Esophagus muscularis mucosa (tissue), 4 donors: Measurements from ENCODE around the gene METTL9.

ENCODE experiments used
- EP300 ChIP-seq: sonication (generic); formaldehyde crosslinking; IDR thresholded peaks from one replicate; pipeline ENCODE4 v1.6.1; 2017; ENCODE audit warnings: antibody characterized with exemption
- POLR2A ChIP-seq: fragments of 450-650 bp; IDR thresholded peaks from one replicate; pipeline ENCODE4 v1.6.1; 2017; ENCODE audit warnings: antibody characterized with exemption, moderate library complexity, mild to moderate bottlenecking, low read depth
- POLR2AphosphoS5 ChIP-seq, 2 donors: sonication (generic); formaldehyde crosslinking; IDR thresholded peaks; one replicate each; pipeline ENCODE4 v1.6.1; 2017; ENCODE audit warnings: antibody characterized with exemption in 2 of 2
- TF ChIP-seq, protein P1 (sequence below), 3 experiments: fragments of 200-600 bp in 2 of 3; fragments of 450-650 bp in 1 of 3; sonication (generic) in 2 of 3; IDR thresholded peaks; one replicate each; pipeline ENCODE4 v1.5.1; 2017 to 2019; ENCODE audit warnings: antibody characterized with exemption in 3 of 3, mild to moderate bottlenecking in 2 of 3, moderate library complexity in 1 of 3

DNA sequence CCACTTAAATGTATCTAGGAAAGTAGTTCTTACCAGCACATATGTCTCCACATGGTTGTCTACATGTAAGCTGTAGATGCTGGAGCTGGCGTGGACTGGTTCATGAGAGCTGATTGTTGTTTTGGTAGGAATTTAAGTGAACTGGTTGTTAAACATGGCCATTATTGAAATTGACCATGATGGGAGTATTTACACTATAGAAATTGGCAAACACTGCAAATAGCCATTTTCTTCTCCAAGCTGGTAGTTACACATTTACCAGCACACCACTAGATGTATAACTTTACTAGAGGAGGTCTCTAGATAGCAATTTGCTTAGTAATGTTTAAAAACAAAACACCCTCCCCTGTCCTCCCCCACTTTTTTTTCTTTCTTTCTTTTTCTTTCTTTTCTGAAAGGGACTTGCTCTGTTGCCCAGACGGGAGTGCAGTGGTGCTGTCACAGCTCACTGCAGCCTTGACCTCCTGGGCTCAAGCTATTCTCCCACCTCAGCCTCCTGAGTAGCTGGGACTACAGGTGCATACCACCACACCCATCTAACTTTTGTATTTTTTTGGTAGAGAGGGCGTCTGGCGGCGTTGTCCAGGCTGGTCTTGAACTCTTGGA lies 28.8 kb downstream of the METTL9 start:
- TF ChIP-seq, protein P1, sequence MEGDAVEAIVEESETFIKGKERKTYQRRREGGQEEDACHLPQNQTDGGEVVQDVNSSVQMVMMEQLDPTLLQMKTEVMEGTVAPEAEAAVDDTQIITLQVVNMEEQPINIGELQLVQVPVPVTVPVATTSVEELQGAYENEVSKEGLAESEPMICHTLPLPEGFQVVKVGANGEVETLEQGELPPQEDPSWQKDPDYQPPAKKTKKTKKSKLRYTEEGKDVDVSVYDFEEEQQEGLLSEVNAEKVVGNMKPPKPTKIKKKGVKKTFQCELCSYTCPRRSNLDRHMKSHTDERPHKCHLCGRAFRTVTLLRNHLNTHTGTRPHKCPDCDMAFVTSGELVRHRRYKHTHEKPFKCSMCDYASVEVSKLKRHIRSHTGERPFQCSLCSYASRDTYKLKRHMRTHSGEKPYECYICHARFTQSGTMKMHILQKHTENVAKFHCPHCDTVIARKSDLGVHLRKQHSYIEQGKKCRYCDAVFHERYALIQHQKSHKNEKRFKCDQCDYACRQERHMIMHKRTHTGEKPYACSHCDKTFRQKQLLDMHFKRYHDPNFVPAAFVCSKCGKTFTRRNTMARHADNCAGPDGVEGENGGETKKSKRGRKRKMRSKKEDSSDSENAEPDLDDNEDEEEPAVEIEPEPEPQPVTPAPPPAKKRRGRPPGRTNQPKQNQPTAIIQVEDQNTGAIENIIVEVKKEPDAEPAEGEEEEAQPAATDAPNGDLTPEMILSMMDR (IDR thresholded peaks at IDR 0.05): no peak
- TF ChIP-seq POLR2AphosphoS5 (IDR thresholded peaks at IDR 0.05) (no peak), POLR2A (no peak), EP300 (no peak)
